Neuronal stem cell (in vitro differentiated cells): Measurements from ENCODE around the gene RGPD4.
"Not testable (repeated sequence)": the region's sequence is repeated elsewhere in the genome, so short reads cannot be mapped to it uniquely, and the experiment has no call there.

Experiments used
- DNase-seq: peaks from one replicate; pipeline ENCODE4 v3.0.0-alpha.2; 2013; ENCODE audit warnings: low spot score
- H2AFZ ChIP-seq: one replicate; pipeline ENCODE4 v1.6.1; 2013; ENCODE audit warnings: mild to moderate bottlenecking, low read length, inconsistent platforms
- H2AK5ac ChIP-seq: 2 replicates; pipeline ENCODE4 v1.6.1; 2013; ENCODE audit warnings: low read depth, mild to moderate bottlenecking, inconsistent platforms, low read length, moderate library complexity, mixed read lengths
- H2BK120ac ChIP-seq: 2 replicates; pipeline ENCODE4 v1.6.1; 2013; ENCODE audit warnings: low read depth, mild to moderate bottlenecking, inconsistent platforms, low read length, moderate library complexity, mixed read lengths
- H2BK12ac ChIP-seq: one replicate; pipeline ENCODE4 v1.6.1; 2013; ENCODE audit warnings: low read length, inconsistent platforms
- H2BK15ac ChIP-seq: 2 replicates; pipeline ENCODE4 v1.6.1; 2013; ENCODE audit warnings: mild to moderate bottlenecking, low read length, inconsistent platforms, mixed read lengths
- H2BK5ac ChIP-seq: one replicate; pipeline ENCODE4 v1.6.1; 2013; ENCODE audit warnings: inconsistent platforms, mild to moderate bottlenecking, low read length, moderate library complexity
- H3K14ac ChIP-seq: one replicate; pipeline ENCODE4 v1.6.1; 2013; ENCODE audit warnings: low read length, inconsistent platforms
- H3K18ac ChIP-seq: 2 replicates; pipeline ENCODE4 v1.6.1; 2013; ENCODE audit warnings: low read length, inconsistent platforms
- H3K23ac ChIP-seq: 2 replicates; pipeline ENCODE4 v1.6.1; 2013; ENCODE audit warnings: low read depth, mild to moderate bottlenecking, mixed read lengths, low read length, inconsistent platforms; ENCODE audit not compliant: poor library complexity
- H3K27ac ChIP-seq: replicated peaks from 3 replicates; pipeline ENCODE4 v1.5.1; 2013; ENCODE audit warnings: low read length, inconsistent platforms
- H3K27me3 ChIP-seq, 3 experiments: 2 replicates each; pipeline ENCODE4 v1.6.1; 2013; ENCODE audit warnings: low read length in 3 of 3, mild to moderate bottlenecking in 2 of 3, inconsistent platforms in 1 of 3, low read depth in 1 of 3, mixed read lengths in 1 of 3, moderate library complexity in 1 of 3; ENCODE audit not compliant: control insufficient read depth in 3 of 3, insufficient read depth in 3 of 3
- H3K36me3 ChIP-seq, 2 donors: replicated peaks in 1 of 2; 2 replicates each; pipeline ENCODE4 v1.6.1; 2013; ENCODE audit warnings: low read length in 2 of 2; ENCODE audit not compliant: control insufficient read depth in 2 of 2, insufficient read depth in 2 of 2
- H3K4ac ChIP-seq: 2 replicates; pipeline ENCODE4 v1.6.1; 2013; ENCODE audit warnings: inconsistent platforms, mild to moderate bottlenecking, low read length, moderate library complexity
- H3K4me1 ChIP-seq, 2 donors: 1 replicate in 1 of 2; 2 replicates in 1 of 2; pipeline ENCODE4 v1.6.1; 2013; ENCODE audit warnings: low read length in 2 of 2, low read depth in 1 of 2; ENCODE audit not compliant: control insufficient read depth in 2 of 2, insufficient read depth in 1 of 2
- H3K4me2 ChIP-seq: one replicate; pipeline ENCODE4 v1.6.1; 2013; ENCODE audit warnings: mild to moderate bottlenecking, low read length, inconsistent platforms; ENCODE audit not compliant: insufficient read depth, poor library complexity, severe bottlenecking
- H3K4me3 ChIP-seq, 2 donors: 2 replicates each; pipeline ENCODE4 v1.5.1; 2013; ENCODE audit warnings: low read length in 2 of 2, mild to moderate bottlenecking in 2 of 2, inconsistent platforms in 1 of 2, moderate library complexity in 1 of 2
- H3K79me1 ChIP-seq: one replicate; pipeline ENCODE4 v1.6.1; 2013; ENCODE audit warnings: low read depth, mild to moderate bottlenecking, inconsistent platforms, low read length, moderate library complexity
- H3K9ac ChIP-seq: one replicate; pipeline ENCODE4 v1.6.1; 2013; ENCODE audit warnings: mild to moderate bottlenecking, low read depth, low read length, inconsistent platforms; ENCODE audit not compliant: poor library complexity
- H3K9me3 ChIP-seq, 2 donors: replicated peaks in 1 of 2; 2 replicates each; pipeline versions ENCODE3 to v1.6.1; 2013; ENCODE audit warnings: low read length in 2 of 2, mild to moderate bottlenecking in 2 of 2, inconsistent platforms in 1 of 2, low read depth in 1 of 2, mixed read lengths in 1 of 2, moderate library complexity in 1 of 2; ENCODE audit not compliant: control insufficient read depth in 2 of 2, insufficient read depth in 1 of 2
- H4K8ac ChIP-seq: one replicate; pipeline ENCODE4 v1.6.1; 2013; ENCODE audit warnings: low read depth, mild to moderate bottlenecking, inconsistent platforms, low read length, moderate library complexity
- H4K91ac ChIP-seq: one replicate; pipeline ENCODE4 v1.6.1; 2013; ENCODE audit warnings: low read length, low read depth, mild to moderate bottlenecking, inconsistent platforms; ENCODE audit not compliant: poor library complexity
- whole genome bisulfite sequencing, 2 donors: extraction: QIAGEN DNeasy Blood & Tissue Kit; methylation state at CpG; one replicate each; pipeline ENCODE4 v1.1.7; 2013; ENCODE audit warnings: missing lambda C conversion rate in 2 of 2, mixed read lengths in 1 of 2; ENCODE audit not compliant: insufficient read length in 2 of 2, insufficient replicate concordance in 1 of 2; ENCODE audit errors: extremely low coverage in 2 of 2; 5-methylcytosine and 5-hydroxymethylcytosine counted together

The RGPD4 gene

DNA sequence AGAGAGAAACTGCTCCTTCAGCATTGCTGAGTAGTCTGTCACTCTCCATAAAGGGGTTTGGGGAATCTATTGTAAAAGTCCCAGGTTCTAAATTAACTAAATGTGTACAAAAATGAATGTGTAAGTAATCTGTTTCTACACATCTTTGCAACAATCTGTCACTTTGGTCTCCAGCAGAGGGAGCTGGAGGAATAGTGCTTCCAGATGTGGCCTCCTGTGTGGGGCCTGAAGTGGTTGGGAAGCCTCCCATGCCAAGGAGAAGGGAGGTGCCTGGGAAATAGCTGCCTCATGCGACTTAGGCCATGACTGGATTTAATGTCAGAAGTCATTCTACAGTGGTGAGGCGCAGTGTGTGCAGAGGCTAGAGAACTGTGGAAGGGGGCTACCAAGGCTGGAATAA, 89.4 kb downstream of the RGPD4 start:
- H2BK12ac ChIP-seq, H3K79me1 ChIP-seq, H3K27ac ChIP-seq, H3K14ac ChIP-seq, H2BK5ac ChIP-seq, H3K9me3 ChIP-seq, H4K8ac ChIP-seq, H2BK120ac ChIP-seq, H2BK15ac ChIP-seq, H2AK5ac ChIP-seq, H3K23ac ChIP-seq, H3K4me1 ChIP-seq, H3K18ac ChIP-seq, H2AFZ ChIP-seq, H3K4ac ChIP-seq, H3K36me3 ChIP-seq, H3K4me3 ChIP-seq, H3K9ac ChIP-seq, H3K4me2 ChIP-seq, H3K27me3 ChIP-seq, DNase-seq, H4K91ac ChIP-seq: not testable (repeated sequence)
- WGBS, 2 donors = no CpG with 5 or more reads among the region's 2 CpGs

DNA sequence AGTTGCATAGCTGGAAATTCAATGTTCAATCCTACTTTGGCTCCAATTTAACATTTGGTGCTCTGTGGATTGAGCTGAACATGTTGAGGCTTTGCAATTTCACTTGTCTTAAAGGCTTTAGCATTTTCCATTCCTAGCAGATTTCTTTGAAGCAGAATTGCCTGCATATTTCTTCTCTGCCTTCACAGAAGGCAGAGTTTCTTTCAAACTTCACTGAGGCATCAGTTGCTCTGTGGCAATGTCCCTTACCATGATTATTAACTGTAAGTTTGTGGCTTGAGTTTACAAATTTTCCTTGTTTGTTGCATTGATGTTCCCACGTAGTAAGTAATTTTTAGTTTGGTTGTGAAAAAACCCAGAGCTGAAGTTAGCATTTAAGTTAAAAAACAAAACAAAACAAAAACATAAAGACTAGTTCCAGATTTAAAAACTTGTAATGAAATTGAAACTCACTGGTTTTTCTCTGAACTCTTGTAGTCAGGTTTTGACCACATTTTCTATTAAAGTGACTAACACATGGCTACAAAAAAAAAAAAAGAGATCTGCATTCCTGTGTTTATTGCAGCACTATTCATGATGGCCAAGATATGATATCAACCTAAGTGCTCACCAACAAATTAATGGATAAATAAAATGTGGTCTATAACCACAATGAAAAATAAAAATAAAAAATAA, 90.1 kb downstream of the RGPD4 start:
- not testable (repeated sequence) for H3K27me3 ChIP-seq, H2BK5ac ChIP-seq, H2AFZ ChIP-seq, H3K36me3 ChIP-seq, H2BK15ac ChIP-seq, H3K23ac ChIP-seq, H4K8ac ChIP-seq, H2BK120ac ChIP-seq, H3K9me3 ChIP-seq, H3K27ac ChIP-seq, H3K14ac ChIP-seq, H3K79me1 ChIP-seq, H3K4me3 ChIP-seq, DNase-seq, H3K4me1 ChIP-seq, H4K91ac ChIP-seq, H2AK5ac ChIP-seq, H3K18ac ChIP-seq, H3K4ac ChIP-seq, H3K9ac ChIP-seq, H3K4me2 ChIP-seq, H2BK12ac ChIP-seq
- no CpG with 5 or more reads among the region's 1 CpG for WGBS, 2 donors

DNA sequence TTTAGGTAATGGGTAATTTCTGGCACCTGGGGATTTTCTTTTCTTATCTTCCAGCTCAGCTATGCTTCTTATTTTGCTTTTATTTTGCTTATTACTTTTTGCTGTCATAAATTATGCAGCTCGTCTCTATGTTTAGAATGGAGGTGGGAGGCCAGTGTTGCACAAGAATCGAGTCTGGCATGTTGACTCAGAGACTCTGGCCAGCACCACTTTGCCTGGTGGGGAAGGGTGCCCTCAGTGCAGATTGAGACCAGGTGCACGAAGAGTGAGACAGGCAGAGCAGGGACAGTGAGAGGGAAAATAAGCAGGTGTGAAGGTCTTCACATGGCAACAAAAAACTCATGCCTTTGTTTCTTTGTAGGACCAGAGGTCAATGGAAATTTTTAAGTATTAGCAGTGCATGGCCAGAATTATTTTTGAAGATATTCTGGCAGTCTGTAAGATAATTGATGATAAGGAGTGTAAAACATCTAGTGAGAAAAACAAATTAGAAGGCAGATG, 100.4 kb downstream of the RGPD4 start:
- H2BK12ac ChIP-seq = no peak overlapping the region
- no peak overlapping the region for H3K23ac ChIP-seq
- H2AK5ac ChIP-seq = no peak overlapping the region
- no peak overlapping the region for H3K4ac ChIP-seq
- no peak overlapping the region for H2BK15ac ChIP-seq
- no peaks in the 10 kb centered on the region for H3K9me3 ChIP-seq
- WGBS, 2 donors = no CpG with 5 or more reads among the region's 3 CpGs
- no peaks in the 10 kb centered on the region for H3K27me3 ChIP-seq
- no peak for DNase-seq
- H3K4me3 ChIP-seq = no peak overlapping the region
- H3K79me1 ChIP-seq = no peaks in the 10 kb centered on the region
- H2BK5ac ChIP-seq = no peak overlapping the region
- H2BK120ac ChIP-seq = no peak overlapping the region
- no peak overlapping the region for H4K91ac ChIP-seq
- H3K9ac ChIP-seq = no peak overlapping the region
- H3K14ac ChIP-seq = no peak overlapping the region
- H3K18ac ChIP-seq = no peak overlapping the region
- no peaks in the 10 kb centered on the region for H3K36me3 ChIP-seq
- no peaks in the 10 kb centered on the region for H3K4me1 ChIP-seq
- no peak overlapping the region for H3K27ac ChIP-seq
- H3K4me2 ChIP-seq = no peak overlapping the region
- H2AFZ ChIP-seq = no peak overlapping the region
- H4K8ac ChIP-seq = no peak overlapping the region

- no peaks in the 10 kb centered on the region for H3K9me3 ChIP-seq
- H2BK5ac ChIP-seq = no peak overlapping the region
- H3K36me3 ChIP-seq = no peaks in the 10 kb centered on the region
- H3K27ac ChIP-seq = no peak overlapping the region
- no peak overlapping the region for H2AK5ac ChIP-seq
- H3K9ac ChIP-seq = no peak overlapping the region
- no peak overlapping the region for H2BK120ac ChIP-seq
- no peak overlapping the region for H3K4ac ChIP-seq
- H3K27me3 ChIP-seq = no peaks in the 10 kb centered on the region
- no peak overlapping the region for H3K4me3 ChIP-seq
- H2AFZ ChIP-seq = no peak overlapping the region
- no peak overlapping the region for H4K91ac ChIP-seq
- no peak overlapping the region for H3K18ac ChIP-seq
- DNase-seq = no peak
- no peaks in the 10 kb centered on the region for H3K4me1 ChIP-seq
- no CpG with 5 or more reads among the region's 3 CpGs for WGBS, 2 donors
- no peak overlapping the region for H3K23ac ChIP-seq
- H2BK12ac ChIP-seq = no peak overlapping the region
- no peak overlapping the region for H3K4me2 ChIP-seq
- no peak overlapping the region for H2BK15ac ChIP-seq
- H3K79me1 ChIP-seq = no peaks in the 10 kb centered on the region
- H3K14ac ChIP-seq = no peak overlapping the region
- no peak overlapping the region for H4K8ac ChIP-seq
Observed at GRCh38 chr2:107931412-107931811, 104.7 kb downstream of the RGPD4 start.
